Measurements from ENCODE around the gene INPP5J.

The INPP5J gene

GRCh38 chr22:31122196-31122531 lies 602 bp upstream of the INPP5J start:
- FAIRE-seq (no peak), DNase-seq (ENCODE audit: insufficient read length, low spot score) (no peak)
- no peak for TF ChIP-seq SPI1 (IDR thresholded peaks at IDR 0.05; ENCODE audit: low read depth, low read length)

GRCh38 chr22:31123292-31123602 lies 481 bp downstream of the INPP5J start:
- FAIRE-seq (no peak), DNase-seq (ENCODE audit: insufficient read length, low spot score) (no peak)
- no peak for TF ChIP-seq POLR2AphosphoS5 (IDR thresholded peaks at IDR 0.05; ENCODE audit: low read depth, low read length)
- TF ChIP-seq TAF1 (IDR thresholded peaks at IDR 0.05; ENCODE audit: low read depth, low read length) = no peak
- TF ChIP-seq POU2F2 (IDR thresholded peaks at IDR 0.05; ENCODE audit: low read depth, low read length) = no peak
- no peak for TF ChIP-seq PAX5 (IDR thresholded peaks at IDR 0.05; ENCODE audit: insufficient read depth, low read length, severe bottlenecking)
- no peak for TF ChIP-seq SPI1 (IDR thresholded peaks at IDR 0.05; ENCODE audit: low read depth, low read length)
- TF ChIP-seq POLR2A (IDR thresholded peaks at IDR 0.05; ENCODE audit: low read depth, low read length) = no peak

GRCh38 chr22:31124290-31124689 lies 1.5 kb downstream of the INPP5J start:
- FAIRE-seq = no peak
- DNase-seq (ENCODE audit: insufficient read length, low spot score) = no peak
- TF ChIP-seq PAX5 (IDR thresholded peaks at IDR 0.05; ENCODE audit: insufficient read depth, low read length, severe bottlenecking) (no peak), POLR2AphosphoS5 (IDR thresholded peaks at IDR 0.05; ENCODE audit: low read depth, low read length) (no peak), POLR2A (IDR thresholded peaks at IDR 0.05; ENCODE audit: low read depth, low read length) (no peak), TAF1 (IDR thresholded peaks at IDR 0.05; ENCODE audit: low read depth, low read length) (no peak), POU2F2 (IDR thresholded peaks at IDR 0.05; ENCODE audit: low read depth, low read length) (no peak), SPI1 (IDR thresholded peaks at IDR 0.05; ENCODE audit: low read depth, low read length) (no peak)

GRCh38 chr22:31124811-31125465 lies 2.2 kb downstream of the INPP5J start:
- TF ChIP-seq TAF1 (IDR thresholded peaks at IDR 0.05; ENCODE audit: low read depth, low read length) = no peak
- no peak for TF ChIP-seq POLR2A (IDR thresholded peaks at IDR 0.05; ENCODE audit: low read depth, low read length)
- TF ChIP-seq POU2F2 (IDR thresholded peaks at IDR 0.05; ENCODE audit: low read depth, low read length) = no peak
- TF ChIP-seq PAX5 (IDR thresholded peaks at IDR 0.05; ENCODE audit: insufficient read depth, low read length, severe bottlenecking) = no peak
- TF ChIP-seq SPI1 (IDR thresholded peaks at IDR 0.05; ENCODE audit: low read depth, low read length) = no peak
- TF ChIP-seq POLR2AphosphoS5 (IDR thresholded peaks at IDR 0.05; ENCODE audit: low read depth, low read length) = no peak
- FAIRE-seq (no peak), DNase-seq (ENCODE audit: insufficient read length, low spot score) (no peak)

- no peak for TF ChIP-seq POLR2A (IDR thresholded peaks at IDR 0.05; ENCODE audit: low read depth, low read length)
- no peak for TF ChIP-seq TAF1 (IDR thresholded peaks at IDR 0.05; ENCODE audit: low read depth, low read length)
- no peak for TF ChIP-seq PAX5 (IDR thresholded peaks at IDR 0.05; ENCODE audit: insufficient read depth, low read length, severe bottlenecking)
- TF ChIP-seq POU2F2 (IDR thresholded peaks at IDR 0.05; ENCODE audit: low read depth, low read length) = no peak
- no peak for TF ChIP-seq SPI1 (IDR thresholded peaks at IDR 0.05; ENCODE audit: low read depth, low read length)
- no peak for TF ChIP-seq POLR2AphosphoS5 (IDR thresholded peaks at IDR 0.05; ENCODE audit: low read depth, low read length)
- FAIRE-seq (no peak), DNase-seq (ENCODE audit: insufficient read length, low spot score) (no peak)
These were observed 2.9 kb downstream of the INPP5J start for GRCh38 chr22:31125521-31126117.

GRCh38 chr22:31126128-31126868 lies 3.5 kb downstream of the INPP5J start:
- DNase-seq (ENCODE audit: insufficient read length, low spot score) = no peak

GRCh38 chr22:31126869-31127175 lies 4.1 kb downstream of the INPP5J start:
- DNase-seq (ENCODE audit: insufficient read length, low spot score) = no peak
- TF ChIP-seq TAF1 (IDR thresholded peaks at IDR 0.05; ENCODE audit: low read depth, low read length) (no peak), SPI1 (IDR thresholded peaks at IDR 0.05; ENCODE audit: low read depth, low read length) (no peak), POLR2A (IDR thresholded peaks at IDR 0.05; ENCODE audit: low read depth, low read length) (no peak), PAX5 (IDR thresholded peaks at IDR 0.05; ENCODE audit: insufficient read depth, low read length, severe bottlenecking) (no peak)
- FAIRE-seq = no peak

More at GRCh38 chr22:31126128-31126868, 3.5 kb downstream of the INPP5J start:
- no peak for TF ChIP-seq POLR2AphosphoS5 (IDR thresholded peaks at IDR 0.05; ENCODE audit: low read depth, low read length)
- no peak for TF ChIP-seq POU2F2 (IDR thresholded peaks at IDR 0.05; ENCODE audit: low read depth, low read length)
- no peak for FAIRE-seq

- no peak for FAIRE-seq
- no peak for TF ChIP-seq POLR2A (IDR thresholded peaks at IDR 0.05; ENCODE audit: low read depth, low read length)
- TF ChIP-seq PAX5 (IDR thresholded peaks at IDR 0.05; ENCODE audit: insufficient read depth, low read length, severe bottlenecking) = no peak
- TF ChIP-seq TAF1 (IDR thresholded peaks at IDR 0.05; ENCODE audit: low read depth, low read length) = no peak
- TF ChIP-seq SPI1 (IDR thresholded peaks at IDR 0.05; ENCODE audit: low read depth, low read length) = no peak
- TF ChIP-seq POLR2AphosphoS5 (IDR thresholded peaks at IDR 0.05; ENCODE audit: low read depth, low read length) = no peak
- TF ChIP-seq POU2F2 (IDR thresholded peaks at IDR 0.05; ENCODE audit: low read depth, low read length) = no peak
- no peak for DNase-seq (ENCODE audit: insufficient read length, low spot score)
These were observed 4.5 kb downstream of the INPP5J start for GRCh38 chr22:31127181-31127772.

GRCh38 chr22:31128156-31128555 lies 5.4 kb downstream of the INPP5J start:
- FAIRE-seq (no peak), DNase-seq (ENCODE audit: insufficient read length, low spot score) (peak; percentile 6)
- TF ChIP-seq SPI1 (IDR thresholded peaks at IDR 0.05; ENCODE audit: low read depth, low read length) = no peak
- no peak for TF ChIP-seq POLR2AphosphoS5 (IDR thresholded peaks at IDR 0.05; ENCODE audit: low read depth, low read length)
- TF ChIP-seq POLR2A (IDR thresholded peaks at IDR 0.05; ENCODE audit: low read depth, low read length) = no peak
- no peak for TF ChIP-seq TAF1 (IDR thresholded peaks at IDR 0.05; ENCODE audit: low read depth, low read length)
- TF ChIP-seq PAX5 (IDR thresholded peaks at IDR 0.05; ENCODE audit: insufficient read depth, low read length, severe bottlenecking) = no peak
- TF ChIP-seq POU2F2 (IDR thresholded peaks at IDR 0.05; ENCODE audit: low read depth, low read length) = no peak

- no peak for DNase-seq (ENCODE audit: insufficient read length, low spot score)
- TF ChIP-seq PAX5 (IDR thresholded peaks at IDR 0.05; ENCODE audit: insufficient read depth, low read length, severe bottlenecking) = no peak
- TF ChIP-seq TAF1 (IDR thresholded peaks at IDR 0.05; ENCODE audit: low read depth, low read length) = no peak
- no peak for TF ChIP-seq POLR2A (IDR thresholded peaks at IDR 0.05; ENCODE audit: low read depth, low read length)
- no peak for TF ChIP-seq POU2F2 (IDR thresholded peaks at IDR 0.05; ENCODE audit: low read depth, low read length)
- no peak for TF ChIP-seq POLR2AphosphoS5 (IDR thresholded peaks at IDR 0.05; ENCODE audit: low read depth, low read length)
- TF ChIP-seq SPI1 (IDR thresholded peaks at IDR 0.05; ENCODE audit: low read depth, low read length) = no peak
- no peak for FAIRE-seq
These were observed 8.1 kb downstream of the INPP5J start for GRCh38 chr22:31130873-31131272.
